Karpas-422 (cell line): ENCODE measurements around the gene TOP1. TPM values are rescaled to one million over a fixed set of nuclear protein-coding genes. Genes with fewer than 3 reads are reported as not detected.

Experiments used
- DNase-seq: peaks from one replicate; pipeline ENCODE4 v3.0.0-alpha.2; 2015
- H2AFZ ChIP-seq: fragments of 200-600 bp; sonication (generic); 2 replicates; pipeline ENCODE4 v1.6.1; 2014; ENCODE audit warnings: antibody characterized with exemption, low read length, mixed read lengths
- H3K27ac ChIP-seq: fragments of 200-600 bp; sonication (generic); 2 replicates; pipeline ENCODE4 v1.5.1; 2014; ENCODE audit warnings: mild to moderate bottlenecking, low read length, moderate library complexity
- H3K27me3 ChIP-seq: fragments of 200-600 bp; sonication (generic); 2 replicates; pipeline ENCODE4 v1.6.1; 2014; ENCODE audit warnings: low read length, mixed read lengths
- H3K36me3 ChIP-seq: fragments of 200-600 bp; sonication (generic); 2 replicates; pipeline ENCODE4 v1.6.1; 2014; ENCODE audit warnings: low read length, mixed read lengths; ENCODE audit not compliant: insufficient read depth
- H3K4me1 ChIP-seq: fragments of 200-600 bp; sonication (generic); 2 replicates; pipeline ENCODE4 v1.6.1; 2014; ENCODE audit warnings: mild to moderate bottlenecking, low read length, mixed read lengths
- H3K4me2 ChIP-seq: fragments of 200-600 bp; sonication (generic); 2 replicates; pipeline ENCODE4 v1.6.1; 2014; ENCODE audit warnings: low read length, low read depth, mild to moderate bottlenecking; ENCODE audit not compliant: poor library complexity, severe bottlenecking
- H3K4me3 ChIP-seq: fragments of 200-600 bp; sonication (generic); 2 replicates; pipeline ENCODE4 v1.5.1; 2014; ENCODE audit warnings: mild to moderate bottlenecking, antibody characterized with exemption, low read length, mixed read lengths
- H3K79me2 ChIP-seq: fragments of 200-600 bp; sonication (generic); 2 replicates; pipeline ENCODE4 v1.6.1; 2014; ENCODE audit warnings: mild to moderate bottlenecking, low read length, mixed read lengths
- H3K9ac ChIP-seq: fragments of 200-600 bp; sonication (generic); 2 replicates; pipeline ENCODE4 v1.6.0; 2014; ENCODE audit warnings: low read length
- H3K9me2 ChIP-seq: fragments of 200-600 bp; sonication (generic), shearing (Covaris generic); replicated peaks from 2 replicates; pipeline ENCODE4 v1.6.0; 2014; ENCODE audit warnings: mild to moderate bottlenecking, low read length, moderate library complexity; ENCODE audit not compliant: insufficient read depth
- H3K9me3 ChIP-seq: fragments of 300-700, 200-600 bp; sonication (generic); 2 replicates; pipeline ENCODE4 v1.6.1; 2014; ENCODE audit warnings: low read length, mixed read lengths
- H4K20me1 ChIP-seq: fragments of 200-600 bp; sonication (generic); 2 replicates; pipeline ENCODE4 v1.6.1; 2014; ENCODE audit warnings: mild to moderate bottlenecking, antibody characterized with exemption, low read length, low read depth; ENCODE audit not compliant: insufficient read depth
- total RNA-seq: library from RNA; depleted of rRNA; stranded (reverse); fragments of >200 nt; shearing (Covaris generic); gene quantifications from 2 replicates; pipeline ENCODE4 v1.2.3, GENCODE V29; 2014; ENCODE audit warnings: low replicate concordance

TOP1 gene
- total RNA-seq, 1 experiment from 2014 or later = 101 TPM

DNA sequence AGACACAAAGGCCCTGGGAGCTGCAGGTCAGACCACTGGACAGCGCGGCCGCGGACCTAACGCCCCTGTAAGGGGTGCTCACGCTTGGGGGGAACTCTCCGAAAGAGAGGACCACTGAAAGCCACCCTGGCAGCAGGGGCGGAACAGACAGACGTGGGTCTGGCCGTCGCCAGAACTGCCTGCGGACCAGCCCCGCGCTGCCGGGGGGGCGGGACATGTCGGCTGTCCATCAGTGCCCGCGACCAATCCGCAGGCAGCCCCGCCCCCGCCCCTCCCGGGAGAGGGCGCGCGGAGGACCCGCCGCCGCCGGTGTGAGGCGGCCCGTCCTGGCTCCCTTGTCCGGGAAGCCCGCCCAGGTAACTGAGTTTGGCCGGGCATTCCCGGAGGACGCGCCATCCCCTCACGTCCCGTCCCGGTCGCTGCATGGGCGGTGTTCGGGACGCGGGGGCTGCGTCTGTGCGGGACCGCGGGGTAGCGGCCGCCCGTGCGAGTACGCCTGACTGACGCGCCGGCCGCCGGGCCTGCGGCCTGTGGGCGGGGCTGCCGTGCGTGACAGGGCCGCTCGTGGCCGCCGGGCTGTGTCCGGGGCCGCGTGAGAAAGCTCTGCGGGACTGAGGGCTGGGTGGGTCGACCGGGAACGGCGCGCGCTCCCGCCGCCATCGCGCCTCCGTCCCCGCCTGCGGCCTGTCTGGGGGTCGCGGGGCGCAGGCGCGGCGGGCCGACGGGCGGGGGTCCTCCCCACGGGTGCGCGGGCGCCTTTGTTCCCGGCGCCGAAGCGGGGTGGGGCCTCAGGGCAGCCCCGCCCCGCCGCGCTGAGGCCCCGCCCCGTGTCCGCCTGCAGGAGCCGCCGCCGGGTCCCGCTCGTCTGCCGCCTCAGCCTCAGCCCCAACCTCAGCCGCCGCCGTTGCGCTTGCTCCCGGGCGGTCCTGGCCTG is 108.3 kb downstream of the TOP1 start, which contains the start of gene PLCG1:
Gene PLCG1 (plus strand): TSS at position 864 of the 934 bp plus-strand sequence. CDS start 99 bp downstream, outside the sequence.
- Histone ChIP-seq H3K36me3 (no peaks in the 10 kb centered on the region), H4K20me1 (peaks cover 4% of the 10 kb centered on the region; the same call in 1 of the 2 replicates), H3K4me2 (peak within 1 kb of the TSS; percentile 94), H3K4me3 (peak within 1 kb of the TSS; percentile 85), H3K9me2 (no peaks in the 10 kb centered on the region), H3K27ac (peak within 1 kb of the TSS; percentile 86), H3K9ac (peak within 1 kb of the TSS; percentile 91), H3K9me3 (no peaks in the 10 kb centered on the region), H3K27me3 (no peaks in the 10 kb centered on the region), H3K4me1 (peaks cover 72% of the 10 kb centered on the region), H3K79me2 (peaks cover 46% of the 10 kb centered on the region), H2AFZ (peak within 1 kb of the TSS; percentile 51; the same call in 1 of the 2 replicates)
- peak; percentile 95 for DNase-seq

DNA sequence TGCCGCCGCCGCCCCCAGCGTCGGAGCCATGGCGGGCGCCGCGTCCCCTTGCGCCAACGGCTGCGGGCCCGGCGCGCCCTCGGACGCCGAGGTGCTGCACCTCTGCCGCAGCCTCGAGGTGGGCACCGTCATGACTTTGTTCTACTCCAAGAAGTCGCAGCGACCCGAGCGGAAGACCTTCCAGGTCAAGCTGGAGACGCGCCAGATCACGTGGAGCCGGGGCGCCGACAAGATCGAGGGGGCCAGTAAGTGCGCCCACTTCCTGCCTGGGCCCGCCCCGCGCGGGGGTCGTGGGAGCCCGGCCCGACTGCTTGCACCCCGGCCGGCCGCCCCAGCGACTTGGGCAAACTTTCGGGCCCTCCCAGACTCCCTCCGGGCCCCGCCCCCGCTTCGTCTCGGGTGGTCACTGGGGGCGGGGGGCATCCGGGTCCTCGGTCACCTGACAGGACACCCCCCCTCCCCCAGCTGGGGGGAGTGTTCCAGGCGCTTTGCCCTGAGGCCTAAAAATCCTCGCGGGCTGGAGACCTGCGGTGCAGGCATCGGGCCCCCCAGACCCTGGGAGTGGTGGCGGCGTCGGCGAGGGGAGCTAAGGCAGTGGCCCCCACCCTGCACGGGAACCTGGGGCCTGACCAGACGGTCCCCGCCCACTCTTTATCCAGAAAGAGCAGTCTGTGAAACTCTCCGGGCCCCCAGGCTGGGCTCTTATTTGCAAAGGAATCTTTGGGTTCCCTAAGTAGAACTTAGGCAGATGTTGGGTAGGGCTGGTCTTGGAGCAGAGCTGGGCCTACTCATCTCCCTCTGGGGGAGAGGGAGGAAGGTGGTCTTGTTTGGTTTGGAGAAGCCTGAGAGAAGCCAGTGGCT is 109.2 kb downstream of the TOP1 start:
- Histone ChIP-seq H3K4me3 (peak overlapping the region; percentile 85), H3K4me1 (peaks cover 79% of the 10 kb centered on the region), H3K36me3 (no peaks in the 10 kb centered on the region), H3K79me2 (peaks cover 55% of the 10 kb centered on the region), H3K4me2 (peak overlapping the region; percentile 94), H4K20me1 (peaks cover 4% of the 10 kb centered on the region; the same call in 1 of the 2 replicates), H3K27ac (peak overlapping the region; percentile 86), H3K9ac (peak overlapping the region; percentile 91), H3K9me3 (no peaks in the 10 kb centered on the region), H2AFZ (no peak overlapping the region), H3K9me2 (no peaks in the 10 kb centered on the region), H3K27me3 (no peaks in the 10 kb centered on the region)
- DNase-seq = peak; percentile 89

DNA sequence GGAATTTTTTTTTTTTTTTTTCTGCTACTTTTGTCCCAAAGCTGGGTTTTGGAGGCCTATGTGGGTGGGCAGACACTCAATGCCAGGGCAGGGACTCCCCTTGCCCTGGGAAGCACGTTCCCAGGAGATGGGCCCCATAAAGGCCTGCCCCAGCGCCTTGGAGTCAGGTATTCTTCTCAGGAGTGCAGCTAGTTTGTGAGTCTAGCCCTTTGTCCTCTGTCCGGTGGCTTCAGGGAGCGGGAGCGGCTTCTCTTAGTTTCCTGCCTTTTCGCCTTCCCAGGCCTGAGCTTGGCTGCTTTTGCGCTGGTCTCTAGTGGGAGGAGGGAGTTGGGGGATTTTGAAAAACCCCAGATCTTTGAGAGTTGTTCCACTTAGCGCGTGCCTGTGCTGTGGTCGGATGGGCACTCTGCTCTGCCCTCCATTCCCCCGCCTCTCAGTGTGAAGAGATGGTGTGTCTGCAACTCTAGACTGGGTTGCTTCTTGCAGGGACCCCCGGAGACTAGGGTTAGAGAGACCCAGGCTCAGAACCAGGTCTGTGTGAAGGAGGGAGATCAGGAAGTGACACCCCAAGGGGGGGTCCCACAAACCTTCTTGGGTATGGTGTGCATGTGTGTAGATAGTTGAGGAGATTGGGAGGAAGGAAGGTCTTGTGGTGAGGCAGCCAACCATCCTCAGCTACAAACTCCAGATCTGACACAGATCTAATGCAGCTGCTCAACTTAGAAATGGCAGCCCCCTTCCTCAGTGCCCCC is 110.0 kb downstream of the TOP1 start:
- Histone ChIP-seq H4K20me1 (peaks cover 8% of the 10 kb centered on the region; the same call in 1 of the 2 replicates), H3K4me3 (peak overlapping the region; percentile 85), H3K27ac (peak overlapping the region; percentile 86), H3K36me3 (no peaks in the 10 kb centered on the region; the same call in 1 of the 2 replicates), H3K9me2 (no peaks in the 10 kb centered on the region), H3K4me1 (peaks cover 78% of the 10 kb centered on the region), H3K27me3 (no peaks in the 10 kb centered on the region), H2AFZ (no peak overlapping the region), H3K79me2 (peaks cover 63% of the 10 kb centered on the region), H3K9me3 (no peaks in the 10 kb centered on the region), H3K4me2 (peak overlapping the region; percentile 94), H3K9ac (peak overlapping the region; percentile 91)
- DNase-seq = no peak

DNA sequence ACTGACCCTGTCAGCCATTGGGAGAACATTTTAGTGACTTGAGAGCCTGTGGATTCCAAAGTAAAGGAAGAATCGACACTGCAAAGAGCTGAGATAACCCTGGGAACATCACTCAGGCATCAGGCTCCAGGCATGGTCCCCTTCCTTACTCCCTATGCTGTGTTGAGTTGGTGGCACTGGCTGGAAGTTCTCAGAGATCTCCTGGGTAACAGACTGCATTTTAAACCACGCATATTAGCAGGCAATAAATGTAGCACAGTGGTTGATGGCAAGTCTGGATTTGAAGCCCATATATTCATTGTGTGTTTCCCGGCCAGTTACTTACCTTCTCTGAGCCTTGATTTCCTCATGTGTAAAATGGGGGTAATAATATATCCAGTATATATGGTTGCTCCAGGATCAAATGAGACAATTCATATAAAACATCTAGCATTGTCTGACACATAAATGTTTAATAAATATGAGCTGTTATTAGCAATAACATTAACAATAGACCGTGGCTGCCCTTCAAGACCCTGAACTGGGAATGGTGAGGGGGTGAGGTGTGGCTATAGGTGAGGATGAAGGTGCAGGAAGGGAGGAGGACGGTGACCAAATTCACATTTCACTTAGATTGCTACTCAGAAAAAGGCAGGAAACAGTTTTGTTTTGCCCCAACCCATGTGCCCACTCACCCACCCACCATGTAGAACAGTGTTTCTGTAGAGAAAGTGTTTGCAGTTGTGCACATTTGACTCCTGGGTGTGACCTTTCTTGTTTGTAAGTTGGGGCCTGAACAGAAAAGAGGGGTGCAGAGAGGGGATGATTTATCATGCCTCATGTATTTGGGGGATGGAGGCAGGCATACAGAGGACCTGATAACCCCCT is 110.8 kb downstream of the TOP1 start:
- no peak for DNase-seq
- Histone ChIP-seq H3K4me3 (peak overlapping the region; percentile 85), H3K4me2 (peak overlapping the region; percentile 94), H3K4me1 (peaks cover 70% of the 10 kb centered on the region), H3K79me2 (peaks cover 71% of the 10 kb centered on the region), H3K9me3 (no peaks in the 10 kb centered on the region), H3K36me3 (peaks cover 7% of the 10 kb centered on the region; the same call in 1 of the 2 replicates), H3K27me3 (no peaks in the 10 kb centered on the region), H3K9ac (peak overlapping the region; percentile 91), H4K20me1 (peaks cover 8% of the 10 kb centered on the region; the same call in 1 of the 2 replicates), H3K9me2 (no peaks in the 10 kb centered on the region), H3K27ac (peak overlapping the region; percentile 86), H2AFZ (no peak overlapping the region)

DNA sequence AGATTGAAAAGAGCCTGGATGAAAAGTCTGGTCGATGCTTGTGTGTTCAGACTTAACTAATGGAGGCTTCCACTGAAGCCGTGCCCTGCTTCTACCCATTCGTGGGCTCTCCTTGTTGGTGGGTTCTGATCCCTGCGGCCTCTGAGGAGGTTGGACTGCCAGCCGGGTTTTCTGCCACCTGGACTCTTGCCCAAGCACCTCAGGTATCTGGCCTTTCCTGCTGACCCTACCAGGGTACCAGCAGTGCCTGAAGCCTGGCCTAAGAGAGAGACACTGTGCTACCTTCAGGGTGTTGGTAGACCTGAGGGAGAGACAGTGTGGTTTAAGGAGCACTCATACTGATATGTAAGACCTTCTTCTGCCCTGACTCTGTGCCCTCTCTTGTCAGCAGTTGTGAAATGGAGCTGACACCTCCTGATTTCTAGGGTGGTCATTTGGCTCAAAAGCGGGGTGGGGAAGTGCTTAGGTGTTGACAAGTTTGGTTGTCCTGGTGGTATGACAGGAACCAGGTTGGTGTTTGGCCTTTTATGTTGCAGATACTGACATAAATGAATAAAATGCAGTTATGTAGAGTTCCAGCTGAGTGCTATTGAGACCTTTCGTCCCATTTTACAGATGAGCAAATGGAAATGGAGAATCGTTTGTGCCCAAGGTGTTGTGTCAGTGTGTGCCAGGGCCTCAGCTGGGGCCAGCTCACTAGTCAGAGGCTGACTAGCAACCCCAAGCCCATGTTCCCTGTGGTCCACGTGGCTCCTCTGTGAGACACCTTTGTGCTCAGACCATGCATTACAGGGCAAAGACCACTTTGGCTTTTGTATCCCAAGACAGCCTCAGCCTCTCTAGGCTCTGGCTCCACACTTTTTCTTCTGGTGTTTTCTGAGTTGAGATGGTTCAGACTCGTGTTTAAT is 111.9 kb downstream of the TOP1 start:
- H3K9me3 ChIP-seq = no peaks in the 10 kb centered on the region
- H2AFZ ChIP-seq = no peak overlapping the region
- H3K79me2 ChIP-seq = peaks cover 81% of the 10 kb centered on the region
- peaks cover 8% of the 10 kb centered on the region; the same call in 1 of the 2 replicates for H4K20me1 ChIP-seq
- no peaks in the 10 kb centered on the region for H3K27me3 ChIP-seq
- H3K4me3 ChIP-seq = peak overlapping the region; percentile 6; the same call in 1 of the 2 replicates
- H3K9me2 ChIP-seq = no peaks in the 10 kb centered on the region
- H3K27ac ChIP-seq = peak overlapping the region; percentile 86
- peak overlapping the region; percentile 94 for H3K4me2 ChIP-seq
- no peak for DNase-seq
- H3K4me1 ChIP-seq = peaks cover 63% of the 10 kb centered on the region
- peaks cover 10% of the 10 kb centered on the region; the same call in 1 of the 2 replicates for H3K36me3 ChIP-seq
- peak overlapping the region; percentile 91 for H3K9ac ChIP-seq

DNA sequence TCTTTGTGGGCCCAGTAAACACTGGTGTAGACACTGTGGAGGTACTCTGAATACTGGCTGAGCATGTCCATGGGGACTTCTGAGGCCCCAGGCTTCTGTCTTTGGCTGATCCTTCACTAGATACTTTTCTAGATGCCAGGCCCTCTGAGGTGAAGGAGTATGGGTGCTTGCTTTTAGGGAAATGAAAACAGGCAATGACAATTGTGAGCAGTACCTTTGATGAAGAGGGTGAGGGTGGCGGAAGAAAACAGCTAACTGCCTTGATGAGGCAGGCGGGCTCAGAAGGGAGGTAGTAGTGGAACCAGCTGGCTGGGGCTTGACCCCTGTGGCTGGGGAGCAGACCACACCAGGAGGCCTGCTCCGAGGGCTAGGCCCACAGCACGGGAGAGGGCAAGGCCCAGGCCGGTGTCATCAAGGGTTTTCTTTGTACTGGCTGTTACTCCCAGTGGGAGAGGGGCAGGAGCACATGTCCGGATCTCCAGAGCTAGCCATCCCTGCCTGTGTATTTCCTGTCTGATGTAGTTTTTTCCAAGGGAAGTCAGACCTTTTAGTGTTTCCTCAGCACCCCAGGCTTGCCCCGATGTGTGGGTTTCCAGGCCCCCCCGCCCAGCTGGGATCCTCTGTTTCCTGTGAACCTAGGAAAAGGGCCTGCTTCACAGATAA is 112.7 kb downstream of the TOP1 start:
- H3K4me3 ChIP-seq = peak overlapping the region; percentile 6; the same call in 1 of the 2 replicates
- H3K27me3 ChIP-seq = no peaks in the 10 kb centered on the region

More for the DNA sequence above, 112.7 kb downstream of the TOP1 start:
- Histone ChIP-seq H3K4me2 (peak overlapping the region; percentile 94), H4K20me1 (peaks cover 8% of the 10 kb centered on the region; the same call in 1 of the 2 replicates), H3K79me2 (peaks cover 89% of the 10 kb centered on the region), H3K9ac (peak overlapping the region; percentile 91), H3K36me3 (peaks cover 10% of the 10 kb centered on the region; the same call in 1 of the 2 replicates), H3K27ac (peak overlapping the region; percentile 86), H2AFZ (no peak overlapping the region), H3K4me1 (peaks cover 56% of the 10 kb centered on the region), H3K9me2 (no peaks in the 10 kb centered on the region), H3K9me3 (no peaks in the 10 kb centered on the region)
- peak; percentile 61 for DNase-seq
